ENCODE results near the gene DLGAP1. TPM values are rescaled to one million over a fixed set of nuclear protein-coding genes. Genes with fewer than 3 reads are reported as not detected.

DLGAP1 gene
- total and polyA plus RNA-seq, 2 of the 13 experiments (the other 11 are each of a cell fraction or from before 2014, with no cell fraction given) = 0.01 TPM; not detected in 1

GRCh38 chr18:3985664-3986063, 469.4 kb downstream of the DLGAP1 start:
- H3K9me3 ChIP-seq (ENCODE audit: low read length) = no peaks in the 10 kb centered on the region
- H3K9ac ChIP-seq (ENCODE audit: insufficient read depth, low read depth, low read length) = no peak overlapping the region
- H3K4me1 ChIP-seq (ENCODE audit: insufficient read depth, low read length) = no peaks in the 10 kb centered on the region
- no peaks in the 10 kb centered on the region for H3K79me2 ChIP-seq (ENCODE audit: insufficient read depth, low read length)
- H3K27me3 ChIP-seq (ENCODE audit: control insufficient read depth in 1 of 2, insufficient read depth in 2 of 2, low read length in 2 of 2) = peaks cover 2 to 9% of the 10 kb centered on the region in 2 experiments; a peak in 2 of 5 replicates
- no peak overlapping the region for H2AFZ ChIP-seq (ENCODE audit: low read length)
- CTCF ChIA-PET (ENCODE audit: low intra/inter-chr PET ratio, low total read pairs) = no interaction called here
- in situ Hi-C loops (cut with HindIII; ENCODE audit: extremely low pct_ligation_motif_present, low pct_unique_long_range_greater_than_20kb) = no loop called here
- no peaks in the 10 kb centered on the region for H4K20me1 ChIP-seq (ENCODE audit: insufficient read depth, low read length)
- no peak overlapping the region for H3K4me3 ChIP-seq (replicated peaks in 1 of 3; ENCODE audit: insufficient read depth in 1 of 3, low read depth in 2 of 3, low read length in 3 of 3)
- no peak for ATAC-seq
- no TSS peak for BruUV-seq (replicated peaks)
- WGBS (ENCODE audit: low lambda C conversion rate) = 72% methylated on average over 2 of the region's 2 CpGs
- POLR2A ChIA-PET = no interaction called here
- no peak for FAIRE-seq
- no peak for DNase-seq (ENCODE audit: low spot score)
- intact Hi-C loops (cut with micrococcal nuclease; ENCODE audit: unreplicated experiment) = no loop called here
- no peak overlapping the region for H3K4me2 ChIP-seq (ENCODE audit: low read depth, low read length)
- no peaks in the 10 kb centered on the region for H3K36me3 ChIP-seq (replicated peaks in 1 of 2; ENCODE audit: control insufficient read depth in 1 of 2, insufficient read depth in 2 of 2, low read length in 2 of 2)
- TF ChIP-seq RCOR2 (CRISPR knock-in tag; IDR thresholded peaks at IDR 0.05) (no peak), LRRFIP1 (CRISPR knock-in tag; conservative IDR thresholded peaks at IDR 0.05) (no peak), MZF1 (CRISPR knock-in tag; IDR thresholded peaks at IDR 0.05; ENCODE audit: borderline replicate concordance) (no peak), SOX5 (CRISPR knock-in tag; IDR thresholded peaks at IDR 0.05; ENCODE audit: borderline replicate concordance) (no peak), ZNF572 (CRISPR knock-in tag; IDR thresholded peaks at IDR 0.05) (no peak), REST (IDR thresholded peaks at IDR 0.05; ENCODE audit: borderline replicate concordance in 1 of 2, low read depth in 1 of 2, low read length in 2 of 2) (no peak), KLF13 (CRISPR knock-in tag; IDR thresholded peaks at IDR 0.05) (no peak), HNRNPL (IDR thresholded peaks at IDR 0.05; ENCODE audit: low read depth, low read length) (no peak), CTCF (CRISPR knock-in tag; IDR thresholded peaks at IDR 0.05) (no peak), ZNF160 (CRISPR knock-in tag; IDR thresholded peaks at IDR 0.05) (no peak), ZNF280D (CRISPR knock-in tag; IDR thresholded peaks at IDR 0.05) (no peak), KLF15 (CRISPR knock-in tag; IDR thresholded peaks at IDR 0.05; ENCODE audit: borderline replicate concordance) (no peak)
- H3K27ac ChIP-seq (ENCODE audit: extremely low read length, insufficient read depth, low read length) = no peak overlapping the region

Data from HepG2 (cell line).